Stomach (tissue), 4 donors: ENCODE results near the gene UXS1.

Source experiments
- CTCF ChIP-seq, 7 experiments: fragments of 450-650 bp in 4 of 7; fragments of 200-600 bp in 3 of 7; sonication (generic) in 3 of 7; IDR thresholded peaks; one replicate each; pipeline ENCODE4 v1.5.1; 2016 to 2019; ENCODE audit warnings: antibody characterized with exemption in 7 of 7, control low read depth in 2 of 7, mild to moderate bottlenecking in 1 of 7
- POLR2AphosphoS5 ChIP-seq, 3 donors: sonication (generic); formaldehyde crosslinking; IDR thresholded peaks; one replicate each; pipeline ENCODE4 v1.6.1; 2016; ENCODE audit warnings: antibody characterized with exemption in 3 of 3

- TF ChIP-seq CTCF (IDR thresholded peaks at IDR 0.05) (no peak), POLR2AphosphoS5 (IDR thresholded peaks at IDR 0.05) (no peak)
Observed at GRCh38 chr2:106073678-106074406, 120.3 kb downstream of the UXS1 start.
